ENCODE results near the gene RBM10.

RBM10 gene

GRCh38 chrX:47218920-47219815 lies 74.1 kb downstream of the RBM10 start:
- DNase-seq = peak; percentile 39

DNA sequence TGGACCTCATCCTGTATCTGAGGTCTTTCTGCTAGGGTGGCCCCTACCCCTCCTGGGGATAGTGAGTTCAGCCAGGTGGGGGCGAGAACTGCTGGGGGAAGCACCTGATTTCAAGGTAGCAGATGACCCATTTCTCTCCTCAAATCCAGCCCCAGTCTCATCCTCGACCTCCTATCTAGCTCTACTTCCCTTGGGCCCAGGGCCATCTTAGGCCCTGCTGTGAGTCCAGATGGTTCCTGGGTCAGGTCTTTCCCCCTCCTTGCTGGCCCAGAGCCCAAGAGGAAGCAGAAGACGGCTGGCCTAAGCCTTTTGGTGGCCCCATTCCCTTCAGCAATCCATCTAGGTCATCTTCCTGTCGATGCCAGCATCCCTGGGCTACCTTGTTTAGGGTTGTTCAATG lies 76.7 kb downstream of the RBM10 start:
- DNase-seq = no peak

DNA sequence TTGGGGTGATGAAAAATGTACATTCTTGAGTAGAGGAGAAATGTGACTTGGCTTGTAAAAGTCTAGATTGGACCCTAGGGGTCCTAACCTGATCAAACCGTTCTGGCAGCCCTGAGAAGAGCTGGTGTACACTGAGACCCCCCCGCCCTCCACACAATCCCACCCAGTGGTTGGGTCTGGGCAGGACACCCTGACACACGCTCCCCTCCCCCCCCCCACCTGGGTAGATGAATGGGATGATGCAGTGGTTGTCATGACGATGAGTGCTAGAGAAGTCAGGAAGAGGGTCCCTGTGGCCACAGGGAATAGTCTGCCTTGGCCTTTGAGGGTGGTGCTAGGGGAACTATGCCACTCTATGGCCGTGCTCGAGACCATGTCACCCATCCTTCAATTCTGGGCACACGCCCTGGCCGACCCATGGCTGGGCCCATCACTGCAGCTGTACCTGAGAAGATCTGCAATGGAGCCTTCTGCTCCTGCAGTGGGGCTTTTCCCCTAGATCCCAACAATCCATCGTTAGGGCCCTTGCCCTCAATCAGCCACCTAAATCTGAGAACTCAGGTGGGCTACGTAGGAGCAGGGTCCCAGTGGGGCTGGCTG lies 77.8 kb downstream of the RBM10 start:
- DNase-seq = no peak

DNA sequence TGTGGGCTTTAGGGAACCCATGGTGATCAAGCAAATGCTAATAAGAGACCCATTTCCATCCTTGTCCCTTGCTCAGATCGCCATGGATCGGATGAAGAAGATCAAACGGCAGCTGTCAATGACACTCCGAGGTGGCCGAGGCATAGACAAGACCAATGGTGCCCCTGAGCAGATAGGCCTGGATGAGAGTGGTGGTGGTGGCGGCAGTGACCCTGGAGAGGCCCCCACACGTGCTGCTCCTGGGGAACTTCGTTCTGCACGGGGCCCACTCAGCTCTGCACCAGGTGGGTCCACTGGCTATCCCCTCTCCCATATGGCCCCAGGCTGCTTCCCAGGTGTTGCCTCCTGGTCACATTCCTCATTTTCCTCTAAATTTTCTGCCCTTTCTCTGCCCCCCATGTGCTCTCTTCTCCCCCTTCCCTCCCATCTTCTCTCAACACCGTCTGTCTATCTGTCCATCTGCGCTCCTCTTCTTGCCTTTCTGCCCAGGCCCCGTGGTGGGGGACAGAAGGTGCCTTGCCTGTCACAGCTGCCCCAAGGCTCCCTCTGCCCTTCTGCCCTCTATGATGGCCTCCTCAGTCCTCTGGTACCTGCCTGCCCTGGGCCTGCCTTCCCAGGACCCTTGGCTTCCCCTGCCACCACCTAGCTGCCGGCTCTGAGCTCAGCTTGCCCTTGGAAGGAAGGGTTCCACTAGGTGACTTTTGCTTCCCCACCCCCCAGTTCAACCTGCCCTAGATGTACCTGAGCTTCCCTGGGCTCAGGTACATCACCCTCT lies 78.6 kb downstream of the RBM10 start:
- no peak for DNase-seq

GRCh38 chrX:47224266-47224895 lies 79.4 kb downstream of the RBM10 start:
- DNase-seq = no peak

- no peak for DNase-seq
Observed at GRCh38 chrX:47224896-47225290, 79.9 kb downstream of the RBM10 start.

DNA sequence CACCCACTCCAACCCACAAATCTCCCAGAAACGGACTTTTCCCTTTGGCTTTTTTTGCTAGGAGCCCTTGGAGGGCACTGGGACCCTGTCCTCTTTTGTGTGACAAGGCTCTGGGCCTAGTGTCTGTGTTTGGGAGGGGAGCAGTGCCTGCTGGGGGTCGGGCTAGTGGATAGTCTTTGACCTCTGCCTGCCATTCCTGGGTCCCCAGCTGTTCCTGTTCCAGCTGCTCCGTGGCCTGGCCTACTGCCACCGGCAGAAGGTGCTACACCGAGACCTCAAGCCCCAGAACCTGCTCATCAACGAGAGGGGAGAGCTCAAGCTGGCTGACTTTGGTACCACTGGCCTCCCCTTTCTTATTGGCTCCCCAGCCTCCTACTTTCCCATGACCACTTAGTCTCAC lies 81.0 kb downstream of the RBM10 start:
- no peak for DNase-seq

GRCh38 chrX:47226531-47227333 lies 81.7 kb downstream of the RBM10 start:
- DNase-seq = no peak

DNA sequence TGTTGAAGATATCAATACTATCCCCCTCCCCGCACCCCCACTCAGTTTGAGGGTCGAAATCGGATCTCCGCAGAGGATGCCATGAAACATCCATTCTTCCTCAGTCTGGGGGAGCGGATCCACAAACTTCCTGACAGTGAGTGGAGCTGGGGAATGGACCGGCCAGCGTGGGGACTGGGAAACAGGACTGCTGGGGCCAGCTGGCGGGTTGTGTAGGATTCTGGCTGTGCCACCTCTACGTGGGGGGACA lies 82.2 kb downstream of the RBM10 start:
- DNase-seq = no peak

- no peak for DNase-seq
Observed at GRCh38 chrX:47228550-47229270, 83.7 kb downstream of the RBM10 start.

- no peak for DNase-seq
Observed at GRCh38 chrX:47229427-47229826, 84.4 kb downstream of the RBM10 start.

GRCh38 chrX:47230136-47230868 lies 85.3 kb downstream of the RBM10 start:
- DNase-seq = no peak

GRCh38 chrX:47231167-47231566 lies 86.1 kb downstream of the RBM10 start:
- no peak for DNase-seq

GRCh38 chrX:47232197-47232802 lies 87.3 kb downstream of the RBM10 start:
- DNase-seq = no peak

DNA sequence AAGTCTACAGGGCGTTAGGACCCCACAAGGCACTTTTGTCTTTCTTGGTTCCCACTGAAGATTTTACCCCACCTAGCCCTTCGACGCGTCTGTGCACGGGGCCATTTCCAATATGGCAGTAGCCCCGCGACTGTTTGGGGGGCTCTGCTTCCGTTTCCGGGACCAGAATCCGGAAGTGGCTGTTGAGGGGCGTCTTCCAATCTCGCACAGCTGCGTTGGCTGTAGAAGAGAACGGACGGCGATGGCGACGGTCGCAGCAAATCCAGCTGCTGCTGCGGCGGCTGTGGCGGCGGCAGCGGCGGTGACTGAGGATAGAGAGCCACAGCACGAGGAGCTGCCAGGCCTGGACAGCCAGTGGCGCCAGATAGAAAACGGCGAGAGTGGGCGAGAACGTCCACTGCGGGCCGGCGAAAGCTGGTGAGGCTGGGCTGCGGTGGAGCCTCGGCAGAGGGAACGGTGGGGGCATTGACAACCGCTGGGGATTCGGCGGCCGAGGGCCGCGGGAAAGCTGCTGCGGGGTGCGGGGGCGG lies 87.8 kb downstream of the RBM10 start, which contains the start of gene USP11:
TSS of gene USP11 (plus strand) at position 207 of the 530 bp plus-strand sequence. CDS start at position 242, 35 bp downstream.
- peak; percentile 19 for DNase-seq

- peak; percentile 95 for DNase-seq
Observed at GRCh38 chrX:47233333-47234113, 88.5 kb downstream of the RBM10 start.

DNA sequence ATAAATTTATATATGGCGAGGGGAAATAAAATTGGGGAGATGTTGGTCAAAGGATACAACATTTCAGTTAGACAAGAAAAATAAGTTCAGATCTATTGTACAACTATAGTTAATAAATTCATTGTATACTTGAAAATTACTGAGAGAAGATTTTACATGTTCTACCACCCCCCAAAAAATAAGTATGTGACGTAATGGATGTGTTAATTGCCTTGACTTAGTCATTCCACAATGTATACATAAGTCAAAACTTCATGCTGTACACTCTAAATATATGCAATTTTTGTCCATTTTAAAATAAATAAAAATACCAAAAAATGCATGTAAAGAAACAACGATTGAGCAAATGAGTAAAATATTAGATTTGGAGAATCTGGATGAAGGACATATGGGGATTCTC lies 89.6 kb downstream of the RBM10 start:
- no peak for DNase-seq

DNA sequence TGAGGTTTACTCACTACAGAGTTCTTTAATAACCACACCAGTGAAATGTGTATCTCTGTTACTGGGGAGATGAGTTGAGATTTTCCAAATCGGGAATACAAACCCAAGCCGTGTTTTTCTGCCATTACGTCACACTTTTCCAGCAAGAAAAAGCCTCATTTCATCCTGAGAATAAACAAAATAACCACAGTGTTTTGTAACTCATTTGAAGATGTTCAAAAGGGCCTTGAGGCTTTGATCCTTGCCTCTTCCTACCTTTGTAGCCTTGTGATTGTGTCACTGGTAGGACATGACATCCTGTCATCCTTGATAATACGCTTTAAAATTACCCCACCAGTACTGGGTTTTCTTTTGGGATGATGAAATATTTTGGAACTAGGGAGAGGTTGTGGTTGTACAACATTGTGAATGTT lies 90.7 kb downstream of the RBM10 start:
- DNase-seq = no peak

Data from stimulated activated CD4-positive, alpha-beta T cell treated with anti-CD3 and anti-CD28 coated beads, Interleukin-1b, Interleukin-23, amount 100 ng/mL, for 48 hours (primary cell).